HepG2 (cell line): ENCODE results near the gene LCN2. TPM values are rescaled to one million over a fixed set of nuclear protein-coding genes. Genes with fewer than 3 reads are reported as not detected.

Experiments used
- ATAD3A ChIP-seq: sonication (generic); formaldehyde crosslinking; IDR thresholded peaks from 2 replicates; pipeline ENCODE4 v1.4.0; 2020; ENCODE audit warnings: missing genetic modification reagents
- HNRNPK ChIP-seq: fragments of 200-400 bp; formaldehyde crosslinking; IDR thresholded peaks from 2 replicates; pipeline ENCODE4 v1.6.1; 2018; ENCODE audit warnings: low read length, low read depth, moderate library complexity, mild to moderate bottlenecking; ENCODE audit not compliant: poor library complexity, severe bottlenecking
- MBNL3 ChIP-seq: fragments of 250-450 bp; sonication (Bioruptor Pico); conservative IDR thresholded peaks from 2 replicates; pipeline ENCODE4 v1.8.0; 2022; ENCODE audit warnings: mild to moderate bottlenecking, inconsistent platforms
- NAIF1 ChIP-seq: sonication (generic); formaldehyde crosslinking; IDR thresholded peaks from 2 replicates; pipeline ENCODE4 v1.5.0; 2020; ENCODE audit warnings: mild to moderate bottlenecking, missing genetic modification reagents, borderline replicate concordance
- PATZ1 ChIP-seq: sonication (generic); formaldehyde crosslinking; IDR thresholded peaks from 2 replicates; pipeline ENCODE4 v1.4.0; 2020; ENCODE audit warnings: missing genetic modification reagents
- THAP9 ChIP-seq: sonication (generic); formaldehyde crosslinking; IDR thresholded peaks from 2 replicates; pipeline ENCODE4; 2020; ENCODE audit warnings: missing genetic modification reagents, mild to moderate bottlenecking, borderline replicate concordance
- YY1 ChIP-seq: IDR thresholded peaks from 2 replicates; pipeline ENCODE4 v1.6.1; 2011; ENCODE audit warnings: low read length, low read depth, moderate library complexity, mild to moderate bottlenecking; ENCODE audit not compliant: insufficient read depth, insufficient replicate concordance
- ZNF331 ChIP-seq: sonication (generic); formaldehyde crosslinking; IDR thresholded peaks from 2 replicates; pipeline ENCODE4 v1.4.0; 2020; ENCODE audit warnings: missing genetic modification reagents
- ZNF619 ChIP-seq: sonication (generic); formaldehyde crosslinking; IDR thresholded peaks from 2 replicates; pipeline ENCODE4 v1.4.0; 2020; ENCODE audit warnings: mild to moderate bottlenecking, missing genetic modification reagents
- ZNF646 ChIP-seq: sonication (generic); formaldehyde crosslinking; IDR thresholded peaks from 2 replicates; pipeline ENCODE4 v1.9.0; 2021; ENCODE audit warnings: mild to moderate bottlenecking, missing genetic modification reagents
- polyA plus RNA-seq, 8 experiments: library from polyadenylated mRNA; depleted of rRNA in 3 of 8; stranded (reverse) in 7 of 8; unstranded in 1 of 8; fragments of >200 nt; fragmentation: Illumina TruSeq in 4 of 8; extraction: Trizol in 4 of 8; gene quantifications; 2 replicates each; pipeline versions ENCODE4 v1.2.1 to v1.2.3, GENCODE V29; 2011 to 2016; ENCODE audit warnings: low read depth in 4 of 8, missing spikeins in 1 of 8, mixed read lengths in 1 of 8; ENCODE audit not compliant: insufficient read depth in 1 of 8
- total RNA-seq, 5 experiments: library from RNA; depleted of rRNA; stranded (reverse); fragments of >200 nt; fragmentation: Illumina TruSeq; extraction: Trizol; gene quantifications; 2 replicates each; pipeline ENCODE4 v1.2.3, GENCODE V29; 2016; ENCODE audit warnings: low read depth in 1 of 5
- TF ChIP-seq, protein P1 (sequence below): sonication (generic); formaldehyde crosslinking; conservative IDR thresholded peaks from 2 replicates; pipeline ENCODE4 v1.4.0; 2020; ENCODE audit warnings: missing genetic modification reagents

The LCN2 gene
- total and polyA plus RNA-seq, 2 of the 13 experiments (the other 11 are each of a cell fraction or from before 2014, with no cell fraction given) = 0.38 to 1.4 TPM

GRCh38 chr9:128117613-128118471 lies 31.4 kb upstream of the LCN2 start (continued):
- TF ChIP-seq ZNF331 (CRISPR knock-in tag) (peak; percentile 49; the same call in 1 of the 2 replicates), NAIF1 (CRISPR knock-in tag) (peak; percentile 80; the same call in 1 of the 2 replicates), ZNF646 (no peak), ZNF619 (no peak), HNRNPK (no peak), ATAD3A (CRISPR knock-in tag) (no peak), MBNL3 (CRISPR knock-in tag) (no peak), THAP9 (CRISPR knock-in tag) (peak; percentile 60; the same call in 1 of the 2 replicates), YY1 (peak; percentile 79), PATZ1 (peak; percentile 34; the same call in 1 of the 2 replicates)
- TF ChIP-seq, protein P1, sequence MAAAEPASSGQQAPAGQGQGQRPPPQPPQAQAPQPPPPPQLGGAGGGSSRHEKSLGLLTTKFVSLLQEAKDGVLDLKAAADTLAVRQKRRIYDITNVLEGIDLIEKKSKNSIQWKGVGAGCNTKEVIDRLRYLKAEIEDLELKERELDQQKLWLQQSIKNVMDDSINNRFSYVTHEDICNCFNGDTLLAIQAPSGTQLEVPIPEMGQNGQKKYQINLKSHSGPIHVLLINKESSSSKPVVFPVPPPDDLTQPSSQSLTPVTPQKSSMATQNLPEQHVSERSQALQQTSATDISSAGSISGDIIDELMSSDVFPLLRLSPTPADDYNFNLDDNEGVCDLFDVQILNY = peak; percentile 65; the same call in 1 of the 2 replicates
